Sigmoid colon (tissue), 7 donors: ENCODE data around the gene NAALADL2. TPM values are rescaled to one million over a fixed set of nuclear protein-coding genes. Genes with fewer than 3 reads are reported as not detected.

Experiments
- DNase-seq: peaks from one replicate; pipeline ENCODE4 v3.0.0-alpha.2; 2019
- H3K27ac ChIP-seq, 4 donors: fragments of 200-600 bp; sonication (generic); one replicate each; pipeline ENCODE4 v1.5.1; 2016 to 2019; ENCODE audit warnings: mild to moderate bottlenecking in 1 of 4
- H3K27me3 ChIP-seq, 3 donors: fragments of 200-600 bp; sonication (generic); one replicate each; pipeline ENCODE4 v1.5.1; 2019; ENCODE audit warnings: mild to moderate bottlenecking in 1 of 3
- H3K36me3 ChIP-seq, 4 donors: fragments of 200-600 bp; sonication (generic); one replicate each; pipeline ENCODE4 v1.5.1; 2016 to 2019
- H3K4me1 ChIP-seq, 4 donors: fragments of 200-600 bp; sonication (generic); one replicate each; pipeline ENCODE4 v1.5.1; 2017 to 2019
- H3K4me3 ChIP-seq, 4 donors: fragments of 200-600 bp; sonication (generic); one replicate each; pipeline ENCODE4 v1.5.1; 2017 to 2019; ENCODE audit warnings: mild to moderate bottlenecking in 2 of 4, moderate library complexity in 1 of 4
- H3K9me3 ChIP-seq, 4 donors: fragments of 200-600 bp in 3 of 4; sonication (generic) in 3 of 4; one replicate each; pipeline versions ENCODE4 v1.5.1 to v1.6.1; 2013 to 2019
- CTCF ChIP-seq, 4 experiments: fragments of 450-650 bp in 3 of 4; fragments of 200-600 bp in 1 of 4; IDR thresholded peaks; one replicate each; pipeline ENCODE4 v1.5.1; 2016 to 2019; ENCODE audit warnings: antibody characterized with exemption in 4 of 4, mild to moderate bottlenecking in 3 of 4, moderate library complexity in 2 of 4
- EP300 ChIP-seq, 4 donors: sonication (generic); formaldehyde crosslinking; IDR thresholded peaks; one replicate each; pipeline ENCODE4 v1.6.1; 2017; ENCODE audit warnings: antibody characterized with exemption in 4 of 4
- POLR2A ChIP-seq, 2 donors: fragments of 450-650 bp; IDR thresholded peaks; one replicate each; pipeline ENCODE4 v1.6.1; 2016; ENCODE audit warnings: antibody characterized with exemption in 2 of 2, mild to moderate bottlenecking in 2 of 2, moderate library complexity in 2 of 2
- POLR2AphosphoS5 ChIP-seq, 4 donors: sonication (generic); formaldehyde crosslinking; IDR thresholded peaks; one replicate each; pipeline ENCODE4 v1.6.1; 2017; ENCODE audit warnings: antibody characterized with exemption in 4 of 4
- WGBS, 2 donors: extraction: QIAGEN DNeasy Blood & Tissue Kit; methylation state at CpG; one replicate each; pipeline ENCODE4 v1.1.7; 2013; 5-methylcytosine and 5-hydroxymethylcytosine counted together
- intact Hi-C: fragments of 100-400 bp; cut with DNase I; formaldehyde crosslinking; loops from one replicate; pipeline ENCODE4 v1.15.1; 2023
- polyA plus RNA-seq, 3 donors: library from polyadenylated mRNA; stranded (reverse); fragments of 200-250 nt; gene quantifications; one replicate each; pipeline ENCODE4 v1.2.3, GENCODE V29; 2013
- total RNA-seq, 4 donors: library from RNA; depleted of rRNA; stranded (reverse); fragments of >200 nt; gene quantifications; one replicate each; pipeline ENCODE4 v1.1.0, GENCODE V29; 2016
- donor health status: healthy with polysubstance abuse.
- donor health status: Bipolar disorder and iron deficiency.
- donor health status: healthy.

NAALADL2 gene
- total and polyA plus RNA-seq, 7 donors, result 0.46 to 18.5 (median 6.0) TPM

GRCh38 chr3:175430983-175431773 lies 572.0 kb downstream of the NAALADL2 start:
- Histone ChIP-seq H3K27ac (no peak overlapping the region), H3K36me3 (no peaks in the 10 kb centered on the region), H3K4me1 (peaks cover 0 to 19% (median 7%) of the 10 kb centered on the region in 4 donors), H3K4me3 (no peak overlapping the region), H3K9me3 (no peaks in the 10 kb centered on the region), H3K27me3 (no peaks in the 10 kb centered on the region)
- intact Hi-C loops, result no loop called here
- TF ChIP-seq POLR2A (IDR thresholded peaks at IDR 0.05), result no peak
- TF ChIP-seq EP300 (IDR thresholded peaks at IDR 0.05), result no peak
- no peak for TF ChIP-seq POLR2AphosphoS5 (IDR thresholded peaks at IDR 0.05)
- no peak for TF ChIP-seq CTCF (IDR thresholded peaks at IDR 0.05)
- WGBS, 2 donors, result 19 to 55% methylated on average over 8 of the region's 8 CpGs
- no peak for DNase-seq

GRCh38 chr3:175432376-175433025 lies 573.4 kb downstream of the NAALADL2 start:
- Histone ChIP-seq H3K36me3 (no peaks in the 10 kb centered on the region), H3K4me1 (peaks cover 0 to 19% (median 7%) of the 10 kb centered on the region in 4 donors), H3K27me3 (no peaks in the 10 kb centered on the region), H3K4me3 (no peak overlapping the region), H3K9me3 (no peaks in the 10 kb centered on the region), H3K27ac (no peak overlapping the region)
- no peak for DNase-seq
- intact Hi-C loops, result no loop called here
- TF ChIP-seq EP300 (IDR thresholded peaks at IDR 0.05) (no peak), CTCF (IDR thresholded peaks at IDR 0.05) (no peak), POLR2AphosphoS5 (IDR thresholded peaks at IDR 0.05) (no peak), POLR2A (IDR thresholded peaks at IDR 0.05) (no peak)
- WGBS, 2 donors, result 59 to 68% methylated on average over 4 of the region's 4 CpGs

- H3K4me1 ChIP-seq, result peaks cover 0 to 19% (median 7%) of the 10 kb centered on the region in 4 donors
- no peaks in the 10 kb centered on the region for H3K27me3 ChIP-seq
- intact Hi-C loops, result no loop called here
- H3K27ac ChIP-seq, result peak overlapping the region in 1 of 4 donors; percentile 15
- peaks cover 0 to 3% (median 0%) of the 10 kb centered on the region in 4 donors for H3K9me3 ChIP-seq
- no peak overlapping the region for H3K4me3 ChIP-seq
- 81 to 87% methylated on average over 5 of the region's 5 CpGs for WGBS, 2 donors
- H3K36me3 ChIP-seq, result no peaks in the 10 kb centered on the region
- TF ChIP-seq POLR2A (IDR thresholded peaks at IDR 0.05) (no peak), CTCF (IDR thresholded peaks at IDR 0.05) (no peak), POLR2AphosphoS5 (IDR thresholded peaks at IDR 0.05) (no peak), EP300 (IDR thresholded peaks at IDR 0.05) (no peak)
- no peak for DNase-seq
Measured at GRCh38 chr3:175433026-175433674, 574.0 kb downstream of the NAALADL2 start.

GRCh38 chr3:175434561-175434960 lies 575.4 kb downstream of the NAALADL2 start:
- Histone ChIP-seq H3K27ac (no peak overlapping the region), H3K36me3 (no peaks in the 10 kb centered on the region), H3K4me3 (no peak overlapping the region), H3K27me3 (no peaks in the 10 kb centered on the region), H3K9me3 (peaks cover 0 to 3% (median 0%) of the 10 kb centered on the region in 4 donors), H3K4me1 (peaks cover 0 to 19% (median 7%) of the 10 kb centered on the region in 4 donors)
- DNase-seq, result no peak
- intact Hi-C loops, result no loop called here
- TF ChIP-seq POLR2AphosphoS5 (IDR thresholded peaks at IDR 0.05), result no peak
- no peak for TF ChIP-seq CTCF (IDR thresholded peaks at IDR 0.05)
- no peak for TF ChIP-seq EP300 (IDR thresholded peaks at IDR 0.05)
- no peak for TF ChIP-seq POLR2A (IDR thresholded peaks at IDR 0.05)
